Fibroblast of lung (primary cell): ENCODE data around the gene INPP5K. TPM values are rescaled to one million over a fixed set of nuclear protein-coding genes. Genes with fewer than 3 reads are reported as not detected.

ENCODE experiments used
- DNase-seq, 2 donors: peaks; one replicate each; pipeline versions ENCODE4 v3.0.0 to v3.0.0-alpha.2; 2010; ENCODE audit warnings: low read depth in 2 of 2
- H2AFZ ChIP-seq: 2 replicates; pipeline ENCODE4 v1.5.1; 2012; ENCODE audit warnings: low read length, control low read depth, inconsistent platforms
- H3K27ac ChIP-seq: 2 replicates; pipeline ENCODE4 v1.5.1; 2011; ENCODE audit warnings: low read length, control low read depth; ENCODE audit not compliant: insufficient read depth
- H3K27me3 ChIP-seq: 2 replicates; pipeline ENCODE4 v1.5.1; 2011; ENCODE audit warnings: mild to moderate bottlenecking, low read length; ENCODE audit not compliant: control insufficient read depth, insufficient read depth
- H3K36me3 ChIP-seq: 2 replicates; pipeline ENCODE4 v1.5.1; 2011; ENCODE audit warnings: low read length; ENCODE audit not compliant: control insufficient read depth, insufficient read depth
- H3K4me1 ChIP-seq: 2 replicates; pipeline ENCODE4 v1.5.1; 2011; ENCODE audit warnings: low read length; ENCODE audit not compliant: control insufficient read depth, insufficient read depth; ENCODE audit errors: extremely low read depth
- H3K4me2 ChIP-seq: 2 replicates; pipeline ENCODE4 v1.5.1; 2011; ENCODE audit warnings: low read length, control low read depth; ENCODE audit not compliant: insufficient read depth; ENCODE audit errors: extremely low read depth
- H3K4me3 ChIP-seq, 4 experiments: fragments of 200-600 bp in 1 of 4; sonication (generic) in 1 of 4; replicated peaks in 1 of 4; 2 replicates each; pipeline ENCODE4 v1.5.1; 2011 to 2016; ENCODE audit warnings: low read length in 4 of 4, low read depth in 3 of 4, mild to moderate bottlenecking in 3 of 4, control low read depth in 2 of 4, inconsistent platforms in 1 of 4, mixed read lengths in 1 of 4; ENCODE audit not compliant: insufficient read depth in 1 of 4; ENCODE audit errors: control extremely low read depth in 1 of 4
- H3K79me2 ChIP-seq: 2 replicates; pipeline ENCODE4 v1.5.1; 2012; ENCODE audit warnings: mild to moderate bottlenecking, low read length, inconsistent platforms; ENCODE audit not compliant: control insufficient read depth, insufficient read depth
- H3K9ac ChIP-seq: 2 replicates; pipeline ENCODE4 v1.5.1; 2011; ENCODE audit warnings: mild to moderate bottlenecking, low read length, control low read depth; ENCODE audit not compliant: insufficient read depth
- H3K9me3 ChIP-seq: 2 replicates; pipeline ENCODE4 v1.5.1; 2012; ENCODE audit warnings: low read depth, low read length; ENCODE audit not compliant: control insufficient read depth, insufficient read depth
- H4K20me1 ChIP-seq: 2 replicates; pipeline ENCODE4 v1.5.1; 2011; ENCODE audit warnings: low read length; ENCODE audit not compliant: control insufficient read depth, insufficient read depth; ENCODE audit errors: extremely low read depth
- CTCF ChIP-seq, 2 donors: IDR thresholded peaks in 1 of 2; conservative IDR thresholded peaks in 1 of 2; 1 replicate in 1 of 2; 2 replicates in 1 of 2; pipeline ENCODE4 v1.5.1; 2011 to 2012; ENCODE audit warnings: low read length in 2 of 2, control low read depth in 1 of 2, inconsistent platforms in 1 of 2, low read depth in 1 of 2, mild to moderate bottlenecking in 1 of 2
- EZH2 ChIP-seq: IDR thresholded peaks from 2 replicates; pipeline ENCODE4 v1.5.1; 2012; ENCODE audit warnings: low read length, control low read depth, mild to moderate bottlenecking; ENCODE audit errors: missing control alignments
- polyA plus RNA-seq, 2 donors: library from polyadenylated mRNA; depleted of rRNA in 1 of 2; stranded (reverse) in 1 of 2; unstranded in 1 of 2; fragments of >200 nt; gene quantifications; 2 replicates each; pipeline ENCODE4 v1.2.1, GENCODE V29; 2011 to 2012; ENCODE audit warnings: missing spikeins in 1 of 2
- total RNA-seq: library from RNA; depleted of rRNA; stranded (reverse); fragments of >200 nt; gene quantifications from 2 replicates; pipeline ENCODE4 v1.2.1, GENCODE V29; 2014

Gene INPP5K
- total and polyA plus RNA-seq, 2 donors (not counting 1 experiment from before 2014, with no cell fraction given): 21.0 to 34.5 TPM

DNA sequence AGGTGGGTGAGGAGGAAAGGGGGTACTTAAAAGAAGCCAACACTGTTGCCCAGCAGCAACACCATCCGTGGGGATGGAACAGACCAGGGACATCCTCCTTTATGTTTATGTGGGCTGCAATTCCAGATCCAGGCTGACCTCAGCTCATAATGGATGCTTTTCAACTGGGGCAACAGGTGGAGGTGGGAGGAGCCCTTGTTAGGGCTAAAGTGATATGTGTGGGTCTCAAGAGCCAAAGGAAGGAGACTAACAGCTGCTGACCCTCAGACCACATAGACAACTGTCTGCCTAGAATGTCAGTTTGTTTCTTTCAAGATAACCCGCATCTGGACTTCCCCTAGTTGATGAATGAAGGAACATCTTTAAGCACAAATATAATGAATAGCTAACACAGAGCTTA, 2.0 kb upstream of the INPP5K start:
- Histone ChIP-seq H3K4me2 (no peak overlapping the region), H3K36me3 (peaks cover 2% of the 10 kb centered on the region), H3K9ac (no peak overlapping the region), H3K27me3 (no peaks in the 10 kb centered on the region), H3K9me3 (no peaks in the 10 kb centered on the region), H4K20me1 (no peaks in the 10 kb centered on the region), H2AFZ (no peak overlapping the region), H3K4me1 (peaks cover 5% of the 10 kb centered on the region), H3K79me2 (peaks cover 3% of the 10 kb centered on the region), H3K4me3 (no peak overlapping the region), H3K27ac (no peak overlapping the region)
- DNase-seq: no peak
- TF ChIP-seq CTCF (conservative IDR thresholded peaks at IDR 0.05 in 1 of 2, IDR thresholded peaks at IDR 0.05 in 1 of 2; ENCODE audit: low read depth in 1 of 2, low read length in 2 of 2) (no peak), EZH2 (no peak)

DNA sequence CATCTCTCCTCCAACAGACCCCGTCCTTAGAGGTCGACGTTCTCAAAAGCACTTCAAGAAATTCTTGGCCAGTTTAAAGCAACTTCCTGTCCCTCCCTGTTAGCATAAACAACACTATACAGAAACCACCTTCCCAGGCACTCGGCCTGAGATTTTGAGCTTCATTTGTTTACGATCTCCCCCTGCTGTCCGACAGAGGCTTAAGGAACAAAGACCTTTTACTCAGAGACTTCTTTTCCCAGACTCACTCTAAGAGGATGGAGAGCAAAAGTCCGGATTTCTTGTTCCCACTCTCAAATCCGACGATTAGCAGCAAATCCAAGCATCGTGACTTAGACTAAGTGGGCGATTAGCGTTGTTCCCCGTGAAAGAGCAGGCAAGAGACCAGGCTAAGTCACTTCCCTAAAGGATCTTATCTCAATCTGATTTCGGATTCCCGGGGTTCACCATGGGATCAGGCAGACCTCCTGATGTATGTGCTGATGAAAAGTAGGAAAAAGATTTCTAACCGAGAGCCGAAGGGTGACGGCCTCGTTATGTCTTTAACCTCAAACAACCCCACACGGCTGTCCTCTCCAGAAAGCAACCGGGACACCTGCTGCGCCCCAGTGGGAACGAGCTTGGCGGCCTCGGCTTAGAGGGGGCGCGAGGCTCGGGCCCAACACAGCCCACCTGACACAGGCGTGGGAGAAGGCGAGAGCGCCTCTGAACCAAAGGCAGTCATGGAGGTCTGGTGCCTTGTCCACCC, 598 bp downstream of the INPP5K start:
- peak overlapping the region; percentile 32 for H2AFZ ChIP-seq
- no peaks in the 10 kb centered on the region for H3K27me3 ChIP-seq
- TF ChIP-seq CTCF (conservative IDR thresholded peaks at IDR 0.05 in 1 of 2, IDR thresholded peaks at IDR 0.05 in 1 of 2; ENCODE audit: low read depth in 1 of 2, low read length in 2 of 2) (peak; percentile 70 to 76), EZH2 (no peak)
- peak overlapping the region; percentile 88 for H3K9ac ChIP-seq
- peaks cover 3% of the 10 kb centered on the region for H3K79me2 ChIP-seq
- no peaks in the 10 kb centered on the region for H4K20me1 ChIP-seq
- peak overlapping the region; percentile 88 for H3K27ac ChIP-seq
- peaks cover 11% of the 10 kb centered on the region for H3K4me1 ChIP-seq
- H3K36me3 ChIP-seq: peaks cover 8% of the 10 kb centered on the region
- no peaks in the 10 kb centered on the region for H3K9me3 ChIP-seq
- peak overlapping the region; percentile 86 to 98 (median 90) for H3K4me3 ChIP-seq
- peak overlapping the region; percentile 95 for H3K4me2 ChIP-seq
- DNase-seq: peak; percentile 79 to 93

DNA sequence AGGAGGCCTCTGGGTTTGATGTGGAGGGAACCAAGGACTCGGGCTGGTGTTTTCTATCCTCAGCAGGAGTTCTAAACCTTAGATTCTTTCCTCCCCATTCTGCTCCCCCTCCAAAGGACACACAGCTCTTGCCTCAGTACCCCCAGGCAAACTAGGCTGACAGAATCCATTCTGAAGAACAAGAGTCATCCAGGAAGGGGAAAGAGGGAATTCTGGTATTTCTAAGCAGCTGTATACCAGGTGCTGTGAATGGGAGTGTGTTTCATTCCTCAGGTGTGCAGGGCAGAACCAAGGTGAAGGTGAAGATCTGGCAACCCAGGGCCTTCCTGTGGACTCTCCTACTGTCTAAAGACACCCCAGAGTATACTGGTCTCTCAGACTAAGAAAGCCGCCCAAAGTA, 4.1 kb downstream of the INPP5K start:
- no peak overlapping the region for H3K27ac ChIP-seq
- no peak overlapping the region for H3K4me3 ChIP-seq
- no peak overlapping the region for H2AFZ ChIP-seq
- no peaks in the 10 kb centered on the region for H3K27me3 ChIP-seq
- no peaks in the 10 kb centered on the region for H3K9me3 ChIP-seq
- no peak for DNase-seq
- H3K4me1 ChIP-seq: peaks cover 11% of the 10 kb centered on the region
- H3K36me3 ChIP-seq: peaks cover 6% of the 10 kb centered on the region
- TF ChIP-seq EZH2 (no peak), CTCF (conservative IDR thresholded peaks at IDR 0.05 in 1 of 2, IDR thresholded peaks at IDR 0.05 in 1 of 2; ENCODE audit: low read depth in 1 of 2, low read length in 2 of 2) (no peak)
- no peak overlapping the region for H3K9ac ChIP-seq
- H3K4me2 ChIP-seq: no peak overlapping the region
- no peaks in the 10 kb centered on the region for H4K20me1 ChIP-seq
- H3K79me2 ChIP-seq: peaks cover 3% of the 10 kb centered on the region
